ENCODE results near the gene TM2D3.

TM2D3 gene

DNA sequence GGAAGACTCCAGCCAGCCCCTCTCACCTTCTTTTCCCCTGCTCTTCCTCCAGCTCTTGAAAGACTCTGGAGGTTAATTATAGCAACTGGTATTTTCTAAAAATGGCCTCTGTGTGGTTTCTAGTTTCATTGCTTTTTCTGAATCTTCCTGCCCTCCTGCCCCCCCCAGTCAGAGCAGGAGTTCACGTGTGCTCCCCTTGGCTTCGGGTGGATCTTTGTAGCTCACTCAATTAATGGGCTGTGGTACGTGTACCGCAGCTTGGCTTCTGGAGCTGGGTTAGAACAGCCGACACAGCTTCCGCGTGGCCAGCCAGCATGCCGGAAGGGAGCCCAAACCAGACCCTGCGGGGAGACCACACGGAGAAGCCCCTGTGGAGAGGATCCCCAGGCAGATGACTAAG, 31.5 kb downstream of the TM2D3 start:
- DNase-seq = no peak

GRCh38 chr15:101619615-101619865, 32.6 kb downstream of the TM2D3 start:
- no peak for DNase-seq

DNA sequence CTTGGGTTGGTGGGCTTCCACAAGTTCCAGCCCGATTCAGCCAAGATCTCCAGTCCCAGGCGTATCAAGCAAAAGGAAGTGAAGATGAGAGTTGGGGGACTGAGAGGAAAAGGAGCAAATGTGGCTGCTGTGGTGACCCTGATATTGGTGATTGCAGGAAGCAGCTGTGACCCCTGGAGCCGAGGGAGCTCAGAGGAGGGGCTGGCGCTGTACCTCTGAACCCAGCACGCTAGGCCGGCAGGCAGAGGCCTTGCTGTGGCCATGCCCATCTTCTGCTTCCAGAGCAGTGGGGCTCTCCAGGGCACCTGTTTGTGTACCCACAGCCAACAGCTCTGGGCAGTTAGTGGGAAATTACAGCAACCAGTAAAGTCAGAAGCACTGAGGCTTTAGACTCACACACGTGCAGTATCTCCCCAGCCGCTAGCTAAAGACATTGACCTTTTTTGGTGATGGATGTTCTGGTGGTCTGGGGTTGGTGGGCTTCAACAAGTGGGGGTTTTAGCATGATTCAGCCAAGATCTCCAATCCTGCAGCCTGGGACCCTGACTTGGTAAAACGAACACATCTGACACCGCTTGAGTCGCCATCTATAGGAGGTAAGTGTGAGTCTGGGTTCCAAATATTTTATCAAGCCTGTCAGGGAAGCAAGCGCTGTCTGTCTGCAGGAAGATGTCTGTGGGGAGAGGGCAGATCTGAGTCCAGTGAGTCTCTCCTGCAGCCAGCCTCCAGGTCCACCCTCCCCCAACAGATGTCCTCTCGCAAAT, 33.1 kb downstream of the TM2D3 start:
- DNase-seq = no peak

- no peak for DNase-seq
These were observed 34.1 kb downstream of the TM2D3 start for GRCh38 chr15:101618076-101618475.

DNA sequence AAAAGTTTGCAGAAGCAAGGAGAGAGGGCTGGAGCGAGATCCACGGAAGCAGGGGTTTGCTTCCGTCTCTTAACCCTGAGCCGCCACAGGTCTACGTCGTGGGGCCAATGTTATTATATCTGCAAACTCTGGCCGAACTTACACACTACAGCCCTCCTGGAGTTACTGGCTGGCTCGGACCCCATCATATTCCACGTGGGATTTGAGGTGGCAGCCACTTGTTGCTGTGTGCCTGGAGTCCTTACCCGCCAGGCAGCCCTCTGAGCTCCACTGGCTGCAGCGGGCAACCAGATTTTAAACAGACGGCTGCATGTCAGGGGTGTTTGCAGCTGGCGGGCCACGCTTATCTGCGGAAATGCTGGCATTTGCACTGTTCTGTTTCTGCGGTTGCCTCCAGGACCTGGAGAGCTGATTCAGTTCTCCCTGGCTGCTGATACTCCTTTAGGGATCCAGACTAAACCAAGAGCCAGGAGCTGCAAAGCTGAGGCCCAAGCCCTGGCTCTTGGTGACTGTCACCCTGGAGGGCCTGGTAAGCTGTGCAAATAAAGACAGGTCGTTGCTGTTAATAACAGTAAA, 34.7 kb downstream of the TM2D3 start:
- no peak for DNase-seq

GRCh38 chr15:101615986-101616848, 36.0 kb downstream of the TM2D3 start:
- DNase-seq = no peak

DNA sequence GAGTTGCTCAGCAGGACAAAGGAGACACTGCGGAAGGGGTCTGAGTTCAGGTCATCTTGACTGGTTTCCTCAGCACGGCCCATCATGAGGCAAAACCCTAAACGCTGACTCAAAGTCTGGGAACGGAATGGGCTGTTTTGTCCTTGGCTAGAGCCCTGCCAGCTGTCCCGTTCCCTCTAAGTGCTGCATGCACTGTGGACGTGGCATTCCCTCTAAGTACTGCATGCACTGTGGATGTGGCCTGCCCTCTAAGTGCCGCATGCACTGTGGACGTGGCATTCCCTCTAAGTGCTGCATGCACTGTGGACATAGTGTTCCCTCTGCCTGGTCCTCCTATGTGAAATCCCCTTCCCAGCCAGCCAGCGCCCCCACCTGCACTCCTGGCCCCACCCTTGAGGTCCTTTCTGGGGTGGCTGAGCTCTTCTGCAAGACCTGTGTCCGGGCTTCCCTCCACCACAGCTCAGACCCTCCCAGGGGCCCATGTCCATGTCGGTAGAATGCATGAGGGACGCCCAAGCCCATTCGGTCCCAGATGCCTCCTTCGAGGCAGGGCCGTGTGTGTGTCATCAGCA, 36.7 kb downstream of the TM2D3 start:
- DNase-seq = no peak

- no peak for DNase-seq
These were observed 37.4 kb downstream of the TM2D3 start for GRCh38 chr15:101614761-101615160.

DNA sequence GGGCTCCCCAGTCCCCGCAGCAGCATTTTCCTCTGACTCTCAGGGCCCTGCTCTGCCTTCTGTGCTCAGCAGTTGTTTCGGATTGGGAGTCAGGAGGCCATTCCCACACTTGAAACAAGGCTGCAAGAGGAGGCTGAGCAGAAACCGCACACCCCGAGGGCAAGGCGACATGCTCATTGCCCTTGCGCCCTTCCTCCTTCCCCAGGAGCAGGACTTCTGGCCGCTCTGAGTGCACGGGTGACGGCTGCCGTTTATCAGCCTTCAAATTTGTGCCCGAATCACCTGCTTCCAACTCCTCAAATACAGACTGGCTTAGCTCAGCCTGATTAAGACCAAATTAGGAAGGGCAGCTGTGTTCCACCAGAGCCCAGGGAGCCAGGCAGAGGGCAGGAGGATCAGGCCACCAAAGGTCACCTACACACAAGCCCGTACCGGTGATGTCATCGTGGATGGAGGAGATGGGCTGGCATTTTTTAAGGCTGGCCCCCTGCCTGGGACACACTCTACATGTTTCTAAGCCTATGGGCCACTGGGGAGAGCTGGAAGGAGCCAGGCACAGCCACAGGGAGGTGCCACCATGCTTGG, 38.1 kb downstream of the TM2D3 start:
- DNase-seq = no peak

DNA sequence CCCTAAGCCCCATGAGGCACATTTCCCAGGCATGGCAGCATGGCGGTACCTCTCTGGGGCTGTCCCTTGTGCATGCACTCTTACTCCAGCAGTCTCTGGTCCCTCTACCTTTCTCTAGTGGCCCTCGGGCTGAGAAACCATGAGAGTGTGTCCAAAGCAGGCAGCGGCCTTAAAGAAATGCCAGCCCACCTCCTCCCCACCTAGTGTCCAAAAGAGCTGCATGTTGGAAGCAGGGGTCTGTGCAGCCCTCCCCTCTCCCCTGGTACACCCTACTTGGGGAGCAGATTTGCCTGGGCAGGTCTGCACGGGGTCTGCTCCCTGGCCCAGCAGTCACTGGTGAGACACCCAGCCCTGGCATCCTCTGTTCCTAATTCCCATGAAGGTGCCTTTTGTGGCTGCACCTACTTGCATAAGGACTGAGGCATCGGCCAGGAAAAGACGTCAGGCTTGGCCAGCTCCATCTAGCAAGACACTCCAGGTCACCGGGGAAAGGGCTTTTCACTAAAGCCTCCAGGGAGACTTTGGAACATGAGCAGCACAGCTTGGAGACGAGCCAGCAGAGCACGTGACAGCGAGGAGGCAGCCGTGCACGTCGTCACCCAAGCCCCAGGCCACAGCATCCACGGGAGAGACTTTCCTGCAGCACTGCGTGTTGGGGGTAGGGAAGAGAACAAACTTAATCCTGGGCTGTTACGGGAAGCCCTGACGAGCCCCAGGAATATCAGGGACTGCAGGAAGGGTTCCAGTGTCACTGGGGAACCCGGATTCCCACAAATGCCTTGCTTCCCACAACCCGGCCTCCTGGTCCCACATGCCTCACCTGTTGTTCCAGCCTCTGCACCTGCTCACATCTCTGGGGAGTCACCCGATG, 38.8 kb downstream of the TM2D3 start:
- no peak for DNase-seq

DNA sequence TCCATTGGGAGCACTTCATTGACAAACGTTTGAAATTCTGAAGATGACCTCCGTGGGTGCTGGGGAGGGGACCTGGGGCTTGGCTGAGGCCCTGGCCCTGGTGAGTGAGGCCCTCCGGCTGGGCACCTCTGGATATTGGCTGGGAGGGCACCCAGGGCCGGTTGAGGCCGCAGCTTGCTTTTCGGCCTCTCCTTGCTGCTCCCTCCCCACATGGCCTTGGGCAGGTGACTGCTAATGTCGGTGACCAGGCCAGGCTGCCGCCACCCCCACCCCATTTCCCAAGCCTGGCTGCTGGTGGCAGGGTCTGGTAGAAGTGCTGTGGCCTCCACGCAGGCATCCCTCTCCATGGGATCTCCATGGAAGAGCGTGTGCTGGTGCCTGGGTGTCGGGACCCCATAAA, 39.5 kb downstream of the TM2D3 start:
- DNase-seq = no peak

- DNase-seq = no peak
These were observed 40.4 kb downstream of the TM2D3 start for GRCh38 chr15:101611580-101612299.

GRCh38 chr15:101611007-101611406, 41.2 kb downstream of the TM2D3 start:
- no peak for DNase-seq

- no peak for DNase-seq
These were observed 41.6 kb downstream of the TM2D3 start for GRCh38 chr15:101610611-101611000.

- no peak for DNase-seq
These were observed 42.2 kb downstream of the TM2D3 start for GRCh38 chr15:101609742-101610610.

DNA sequence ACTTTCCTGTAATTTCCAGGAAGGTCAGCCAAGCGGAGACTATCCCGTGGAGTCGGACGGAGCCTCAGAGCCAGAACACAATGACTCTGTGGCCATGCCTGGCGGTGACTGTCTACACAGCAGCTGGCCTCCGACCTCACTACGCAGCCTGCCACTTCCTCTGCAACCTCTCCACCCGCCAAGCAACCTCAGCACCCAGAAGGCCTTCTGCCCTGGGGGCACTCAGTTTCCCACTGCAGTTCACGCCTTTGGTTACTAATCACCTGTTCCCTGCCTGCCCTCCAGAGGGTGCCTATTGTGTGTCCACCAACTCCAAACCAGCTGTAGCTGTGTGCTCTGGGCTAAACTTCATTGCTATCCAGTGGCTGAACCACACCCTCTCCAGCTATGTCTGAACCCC, 44.0 kb downstream of the TM2D3 start:
- DNase-seq = no peak

DNA sequence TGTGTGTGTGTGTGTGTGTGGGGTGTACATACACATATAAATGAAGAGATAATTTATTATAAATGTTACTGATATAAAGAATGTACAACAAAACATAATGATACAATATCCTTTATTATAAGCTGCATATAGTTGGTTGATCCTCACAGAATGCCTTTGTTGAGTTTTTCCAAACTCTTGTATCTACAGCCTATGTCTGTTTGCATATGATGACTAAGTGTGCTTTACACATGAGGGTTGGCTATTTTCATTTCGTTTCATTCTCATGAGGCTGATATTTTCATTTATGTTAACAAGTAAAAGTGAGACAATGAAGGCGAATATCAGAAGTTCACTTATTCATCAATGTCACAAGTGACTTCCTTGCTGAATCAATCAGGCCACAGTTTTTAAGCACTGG, 45.1 kb downstream of the TM2D3 start:
- no peak for DNase-seq

GRCh38 chr15:101604124-101604874, 47.9 kb downstream of the TM2D3 start:
- no peak for DNase-seq

DNA sequence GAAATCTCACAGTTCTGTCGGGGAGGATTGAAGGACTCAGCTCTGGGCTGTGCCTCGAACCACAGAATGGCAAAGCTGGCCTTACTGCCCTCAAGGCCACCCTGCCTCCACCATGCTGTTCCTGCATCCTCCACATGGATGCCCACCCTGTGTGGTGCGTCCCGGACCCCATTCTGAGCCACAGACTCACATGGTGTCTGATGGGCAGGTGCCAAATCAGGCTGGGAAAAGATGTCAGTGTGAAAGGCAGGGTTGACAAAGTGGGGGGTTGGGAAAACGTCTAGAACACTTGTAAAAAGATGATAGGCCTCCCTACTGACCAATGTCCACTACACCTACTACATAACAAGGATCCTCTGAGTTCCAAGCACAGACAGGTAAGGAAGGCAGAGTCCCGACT, 49.4 kb downstream of the TM2D3 start:
- DNase-seq = no peak

- no peak for DNase-seq
These were observed 52.1 kb downstream of the TM2D3 start for GRCh38 chr15:101600035-101600434.
